Measurements from ENCODE around the gene FOXD1.

FOXD1 gene

DNA sequence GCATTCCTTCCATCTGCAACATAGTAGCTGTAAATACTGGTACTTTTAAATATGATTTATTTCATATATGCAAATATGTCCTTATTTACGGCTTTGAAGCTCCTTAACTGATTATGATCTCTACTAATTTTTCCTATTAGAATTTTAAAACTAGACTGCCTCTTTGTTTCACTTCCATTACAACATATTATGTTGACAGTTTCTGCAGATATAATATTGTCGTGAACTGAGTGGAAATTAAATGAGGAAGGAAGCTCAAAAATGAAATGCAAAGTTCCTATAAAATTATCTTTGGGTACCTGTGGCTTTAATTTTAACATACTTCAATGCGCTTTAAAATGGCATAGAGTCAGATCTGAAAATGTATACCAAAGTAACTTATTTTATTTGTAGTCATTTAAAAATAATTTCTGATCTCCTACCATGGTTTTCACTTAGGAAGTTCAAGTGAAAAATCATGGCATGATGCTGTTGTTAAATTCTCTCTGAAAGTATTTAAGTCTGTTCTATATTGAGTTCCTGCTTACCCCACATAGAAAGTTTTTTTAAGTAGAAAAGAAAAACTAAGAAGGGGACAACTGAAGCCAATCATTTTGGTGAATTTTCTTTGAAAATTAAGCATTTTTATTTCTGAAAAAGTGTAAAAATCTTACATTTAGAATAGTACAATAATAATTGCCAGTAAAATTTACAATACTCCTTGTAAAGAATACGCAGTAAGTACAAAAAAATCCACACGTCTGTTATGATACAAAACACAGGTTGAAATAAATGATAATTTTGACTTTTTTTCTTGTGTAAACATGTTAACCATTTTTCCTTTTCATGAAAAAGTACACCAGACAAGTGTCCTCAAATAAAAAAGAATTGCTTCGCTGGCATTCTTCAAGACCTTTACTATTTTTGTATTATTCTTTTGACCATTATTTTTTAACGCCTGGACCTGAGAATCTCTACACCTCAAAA is 2.6 kb downstream of the FOXD1 start:
- Histone ChIP-seq H3K9me3 (ENCODE audit: low read length) (peaks cover 6% of the 10 kb centered on the region), H3K36me3 (ENCODE audit: insufficient read depth, low read length) (no peaks in the 10 kb centered on the region), H3K9ac (ENCODE audit: low read length) (no peak overlapping the region), H3K27me3 (ENCODE audit: control insufficient read depth in 1 of 2, insufficient read depth in 2 of 2, low read length in 2 of 2) (peaks cover 80 to 90% of the 10 kb centered on the region in 2 donors), H3K27ac (ENCODE audit: low read depth, low read length) (no peak overlapping the region), H3K4me1 (ENCODE audit: insufficient read depth, low read length) (peaks cover 8% of the 10 kb centered on the region), H3K4me3 (ENCODE audit: low read depth in 1 of 2, low read length in 2 of 2) (no peak overlapping the region)

DNA sequence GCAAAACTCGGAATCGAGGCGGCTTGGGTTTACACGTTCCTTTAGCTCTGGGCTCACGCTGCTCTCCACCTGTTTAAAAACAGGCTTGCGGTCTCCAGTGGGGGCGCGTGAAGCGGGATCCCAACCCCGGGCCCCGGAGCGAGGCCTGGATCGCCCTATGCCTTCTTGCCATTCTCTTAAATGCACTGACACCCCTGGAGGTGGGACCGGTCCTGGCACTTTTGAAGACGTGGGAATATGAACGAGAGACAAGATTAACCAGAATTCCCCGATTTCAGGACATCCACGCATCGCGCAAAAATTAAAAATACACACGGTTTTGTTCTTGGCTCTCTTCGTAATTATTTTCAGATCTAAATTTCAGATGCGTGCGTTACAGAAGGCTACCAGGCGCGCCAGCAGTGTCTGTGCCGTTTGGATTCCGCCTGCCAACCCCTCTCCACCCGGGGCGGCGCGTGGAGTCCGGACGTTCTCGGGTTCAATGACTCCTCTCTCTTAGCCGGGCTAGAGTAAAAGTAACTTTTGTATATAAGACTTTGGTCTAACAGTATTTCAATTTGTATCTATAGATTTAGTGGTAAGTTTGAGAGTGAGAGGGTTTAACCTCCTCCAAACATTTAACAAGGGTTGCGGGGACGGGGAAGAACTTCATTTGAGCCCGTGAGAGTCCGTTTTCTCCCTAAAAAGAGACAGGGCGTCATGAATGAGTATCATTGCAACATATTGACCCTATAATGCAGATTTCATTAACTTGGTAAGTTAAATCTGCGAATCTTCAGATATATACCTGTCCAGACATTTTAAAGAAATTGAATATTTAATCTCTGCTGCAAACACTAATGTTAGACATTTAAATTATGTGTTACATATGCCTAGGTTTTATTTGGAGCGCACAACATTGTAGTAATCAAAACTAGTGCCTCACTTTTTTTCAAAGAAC is 3.8 kb downstream of the FOXD1 start:
- no peak overlapping the region for H3K9ac ChIP-seq (ENCODE audit: low read length)
- H3K4me3 ChIP-seq (ENCODE audit: low read depth in 1 of 2, low read length in 2 of 2): no peak overlapping the region

GRCh38 chr5:73443829-73444498 is 4.6 kb downstream of the FOXD1 start:
- Histone ChIP-seq H3K27me3 (ENCODE audit: control insufficient read depth in 1 of 2, insufficient read depth in 2 of 2, low read length in 2 of 2) (peaks cover 81 to 90% of the 10 kb centered on the region in 2 donors), H3K36me3 (ENCODE audit: insufficient read depth, low read length) (no peaks in the 10 kb centered on the region), H3K4me3 (ENCODE audit: low read depth in 1 of 2, low read length in 2 of 2) (no peak overlapping the region), H3K9ac (ENCODE audit: low read length) (no peak overlapping the region), H3K9me3 (ENCODE audit: low read length) (peaks cover 6% of the 10 kb centered on the region), H3K4me1 (ENCODE audit: insufficient read depth, low read length) (peaks cover 4% of the 10 kb centered on the region), H3K27ac (ENCODE audit: low read depth, low read length) (no peak overlapping the region)

More for the DNA sequence above, 3.8 kb downstream of the FOXD1 start:
- peaks cover 4% of the 10 kb centered on the region for H3K4me1 ChIP-seq (ENCODE audit: insufficient read depth, low read length)
- no peaks in the 10 kb centered on the region for H3K36me3 ChIP-seq (ENCODE audit: insufficient read depth, low read length)
- H3K27ac ChIP-seq (ENCODE audit: low read depth, low read length): no peak overlapping the region
- peaks cover 80 to 90% of the 10 kb centered on the region in 2 donors for H3K27me3 ChIP-seq (ENCODE audit: control insufficient read depth in 1 of 2, insufficient read depth in 2 of 2, low read length in 2 of 2)
- H3K9me3 ChIP-seq (ENCODE audit: low read length): peaks cover 6% of the 10 kb centered on the region

- Histone ChIP-seq H3K27me3 (ENCODE audit: control insufficient read depth in 1 of 2, insufficient read depth in 2 of 2, low read length in 2 of 2) (peaks cover 85 to 90% of the 10 kb centered on the region in 2 donors), H3K9ac (ENCODE audit: low read length) (no peak overlapping the region), H3K9me3 (ENCODE audit: low read length) (peaks cover 6% of the 10 kb centered on the region), H3K4me3 (ENCODE audit: low read depth in 1 of 2, low read length in 2 of 2) (no peak overlapping the region), H3K27ac (ENCODE audit: low read depth, low read length) (no peak overlapping the region), H3K4me1 (ENCODE audit: insufficient read depth, low read length) (peaks cover 4% of the 10 kb centered on the region), H3K36me3 (ENCODE audit: insufficient read depth, low read length) (no peaks in the 10 kb centered on the region)
These were observed 5.5 kb downstream of the FOXD1 start for GRCh38 chr5:73442996-73443627.

DNA sequence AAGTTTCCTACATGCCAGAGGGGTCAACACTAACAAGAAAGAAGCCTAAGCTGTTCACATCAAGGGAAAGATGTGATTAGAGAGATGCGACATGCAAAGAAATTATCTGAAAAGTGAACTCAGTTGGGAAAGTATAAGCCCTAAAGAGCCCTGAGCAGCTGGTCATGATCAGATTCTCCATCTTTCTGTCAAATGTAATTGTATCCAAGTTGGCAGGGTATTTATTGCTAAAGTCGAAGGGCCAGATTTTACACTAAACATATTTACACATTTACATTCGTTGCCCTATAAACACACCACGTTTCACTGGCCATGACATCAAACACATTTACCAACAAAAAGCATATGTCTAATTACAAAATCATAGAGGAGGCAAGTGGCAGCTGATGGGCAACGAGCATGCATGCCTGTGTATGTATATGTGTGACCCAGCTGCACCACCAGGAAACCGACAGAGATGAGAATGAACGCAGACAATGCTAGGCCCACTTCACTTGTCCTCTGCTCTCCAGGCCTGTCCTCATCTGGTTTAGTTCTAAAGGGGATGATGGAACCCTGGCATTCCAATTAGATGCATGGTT is 6.3 kb downstream of the FOXD1 start:
- Histone ChIP-seq H3K9me3 (ENCODE audit: low read length) (peaks cover 6% of the 10 kb centered on the region), H3K4me3 (ENCODE audit: low read depth in 1 of 2, low read length in 2 of 2) (no peak overlapping the region), H3K27me3 (ENCODE audit: control insufficient read depth in 1 of 2, insufficient read depth in 2 of 2, low read length in 2 of 2) (peaks cover 93 to 96% of the 10 kb centered on the region in 2 donors), H3K9ac (ENCODE audit: low read length) (no peak overlapping the region), H3K4me1 (ENCODE audit: insufficient read depth, low read length) (peaks cover 5% of the 10 kb centered on the region), H3K36me3 (ENCODE audit: insufficient read depth, low read length) (no peaks in the 10 kb centered on the region), H3K27ac (ENCODE audit: low read depth, low read length) (no peak overlapping the region)

DNA sequence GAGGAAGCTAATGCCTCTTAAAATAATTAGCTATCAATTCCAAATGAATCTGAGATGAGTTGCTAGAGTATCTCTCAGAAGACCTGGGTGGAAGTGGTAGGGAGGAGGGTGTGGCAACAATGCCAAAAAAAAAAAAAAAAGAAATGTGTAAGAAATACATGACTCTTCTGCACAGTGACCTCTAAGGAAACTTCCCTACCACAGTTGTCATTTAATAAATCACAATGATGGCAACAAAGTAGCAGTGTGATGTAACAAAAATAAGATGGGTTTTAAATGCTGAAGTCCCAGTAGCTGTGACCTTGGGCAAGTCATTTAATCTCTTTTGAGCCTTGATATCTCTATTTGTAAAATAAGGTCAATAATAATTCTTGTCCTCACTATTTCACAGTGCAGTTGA is 7.2 kb downstream of the FOXD1 start:
- Histone ChIP-seq H3K27me3 (ENCODE audit: control insufficient read depth in 1 of 2, insufficient read depth in 2 of 2, low read length in 2 of 2) (peaks cover 97 to 100% of the 10 kb centered on the region in 2 donors), H3K4me1 (ENCODE audit: insufficient read depth, low read length) (peaks cover 9% of the 10 kb centered on the region), H3K4me3 (ENCODE audit: low read depth in 1 of 2, low read length in 2 of 2) (no peak overlapping the region), H3K9ac (ENCODE audit: low read length) (no peak overlapping the region), H3K36me3 (ENCODE audit: insufficient read depth, low read length) (no peaks in the 10 kb centered on the region), H3K27ac (ENCODE audit: low read depth, low read length) (no peak overlapping the region), H3K9me3 (ENCODE audit: low read length) (peaks cover 6% of the 10 kb centered on the region)

- peaks cover 97 to 100% of the 10 kb centered on the region in 2 donors for H3K27me3 ChIP-seq (ENCODE audit: control insufficient read depth in 1 of 2, insufficient read depth in 2 of 2, low read length in 2 of 2)
- H3K27ac ChIP-seq (ENCODE audit: low read depth, low read length): no peak overlapping the region
- H3K9ac ChIP-seq (ENCODE audit: low read length): no peak overlapping the region
- H3K4me3 ChIP-seq (ENCODE audit: low read depth in 1 of 2, low read length in 2 of 2): no peak overlapping the region
- H3K9me3 ChIP-seq (ENCODE audit: low read length): peaks cover 11% of the 10 kb centered on the region
- H3K4me1 ChIP-seq (ENCODE audit: insufficient read depth, low read length): peaks cover 8% of the 10 kb centered on the region
- H3K36me3 ChIP-seq (ENCODE audit: insufficient read depth, low read length): no peaks in the 10 kb centered on the region
These were observed 8.3 kb downstream of the FOXD1 start for GRCh38 chr5:73440262-73440661.

DNA sequence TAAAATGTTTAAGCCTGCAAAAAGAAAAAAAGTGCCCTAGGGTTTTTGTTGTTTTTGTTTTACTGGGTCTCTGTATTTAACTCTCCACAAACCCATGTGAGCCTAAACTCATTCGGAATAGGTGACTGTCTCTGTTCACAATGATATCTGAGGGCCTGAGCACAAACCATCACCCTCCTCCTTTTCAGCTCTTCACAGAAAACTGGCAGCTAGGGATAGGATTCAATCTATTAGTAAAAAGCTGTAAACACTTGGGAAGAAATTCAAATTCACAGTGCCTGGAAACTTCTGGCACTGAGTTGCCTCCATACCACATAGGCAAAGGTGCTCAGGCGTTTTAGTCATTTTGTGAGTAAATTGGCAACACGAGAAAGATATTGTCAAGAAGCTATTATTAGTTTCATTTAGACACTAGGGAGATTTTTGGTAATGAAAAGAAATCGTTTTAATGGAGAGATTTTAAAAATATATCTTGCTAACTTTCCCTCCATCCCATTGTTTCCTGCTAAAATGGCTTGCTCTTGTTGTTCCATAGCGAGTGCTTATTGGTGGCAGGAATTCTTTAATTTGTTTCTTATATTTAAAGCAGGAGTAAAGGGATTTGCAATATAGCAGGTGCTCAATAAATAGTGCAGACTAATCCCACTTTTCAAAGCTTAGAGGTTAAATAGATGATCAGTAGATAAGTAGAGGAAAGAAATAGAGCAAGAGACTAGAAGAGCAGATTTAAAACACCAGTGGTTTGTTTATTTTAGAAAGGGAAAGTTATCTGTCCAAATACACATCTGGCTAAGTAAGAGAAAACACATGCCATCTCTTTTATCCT is 9.7 kb downstream of the FOXD1 start:
- peaks cover 8% of the 10 kb centered on the region for H3K4me1 ChIP-seq (ENCODE audit: insufficient read depth, low read length)
- H3K9me3 ChIP-seq (ENCODE audit: low read length): peaks cover 5% of the 10 kb centered on the region
- H3K4me3 ChIP-seq (ENCODE audit: low read depth in 1 of 2, low read length in 2 of 2): no peak overlapping the region
- H3K9ac ChIP-seq (ENCODE audit: low read length): no peak overlapping the region
- no peak overlapping the region for H3K27ac ChIP-seq (ENCODE audit: low read depth, low read length)
- no peaks in the 10 kb centered on the region for H3K36me3 ChIP-seq (ENCODE audit: insufficient read depth, low read length)
- peaks cover 95 to 99% of the 10 kb centered on the region in 2 donors for H3K27me3 ChIP-seq (ENCODE audit: control insufficient read depth in 1 of 2, insufficient read depth in 2 of 2, low read length in 2 of 2)

- H3K4me3 ChIP-seq (ENCODE audit: low read depth in 1 of 2, low read length in 2 of 2): no peak overlapping the region
- H3K27ac ChIP-seq (ENCODE audit: low read depth, low read length): no peak overlapping the region
- peaks cover 8% of the 10 kb centered on the region for H3K4me1 ChIP-seq (ENCODE audit: insufficient read depth, low read length)
- H3K36me3 ChIP-seq (ENCODE audit: insufficient read depth, low read length): no peaks in the 10 kb centered on the region
- H3K27me3 ChIP-seq (ENCODE audit: control insufficient read depth in 1 of 2, insufficient read depth in 2 of 2, low read length in 2 of 2): peaks cover 90 to 98% of the 10 kb centered on the region in 2 donors
- H3K9me3 ChIP-seq (ENCODE audit: low read length): peaks cover 5% of the 10 kb centered on the region
- no peak overlapping the region for H3K9ac ChIP-seq (ENCODE audit: low read length)
These were observed 10.6 kb downstream of the FOXD1 start for GRCh38 chr5:73437777-73438644.

All from muscle layer of colon (tissue), 2 donors.